GM12874 (cell line): ENCODE results near the gene ZCCHC2.

Source experiments
- TF ChIP-seq, protein P1 (sequence below): IDR thresholded peaks from 2 replicates; pipeline ENCODE4 v1.5.1; 2011; ENCODE audit warnings: low read depth, mild to moderate bottlenecking, control low read depth, low read length, moderate library complexity; ENCODE audit not compliant: insufficient read depth

ZCCHC2 gene

DNA sequence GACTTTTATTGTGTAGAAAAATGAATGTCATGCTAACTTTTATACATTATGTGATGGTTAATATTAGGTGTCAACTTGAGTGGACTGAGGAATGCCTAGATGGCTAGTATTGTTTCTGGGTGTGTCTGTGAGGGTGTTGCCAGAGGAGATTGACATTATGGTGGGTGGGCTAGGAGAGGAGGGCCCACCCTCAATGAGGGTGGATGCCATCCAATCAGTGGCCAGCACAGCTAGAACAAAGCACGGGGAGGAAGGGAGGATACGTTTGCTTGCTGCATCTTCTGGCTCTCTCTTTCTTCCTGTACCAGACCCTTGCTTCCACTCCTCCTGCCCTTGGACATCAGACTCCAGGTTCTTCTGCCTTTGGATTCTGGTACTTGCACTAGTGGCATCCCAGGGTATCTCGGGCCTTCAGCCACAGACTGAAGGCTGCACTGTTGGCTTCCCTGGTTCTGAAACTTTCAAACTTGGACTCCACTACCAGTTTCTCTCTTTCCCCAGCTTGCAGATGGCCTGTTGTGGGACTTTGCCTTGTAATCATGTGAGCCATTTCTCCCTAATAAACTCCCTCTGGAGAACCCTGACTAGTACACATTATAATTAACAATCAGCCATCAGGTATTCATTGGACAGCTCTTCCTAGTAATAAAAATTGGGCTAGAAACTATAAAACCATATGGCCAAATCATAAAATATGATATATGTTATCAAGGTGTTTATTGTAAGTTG lies 31.7 kb upstream of the ZCCHC2 start:
- TF ChIP-seq, protein P1, sequence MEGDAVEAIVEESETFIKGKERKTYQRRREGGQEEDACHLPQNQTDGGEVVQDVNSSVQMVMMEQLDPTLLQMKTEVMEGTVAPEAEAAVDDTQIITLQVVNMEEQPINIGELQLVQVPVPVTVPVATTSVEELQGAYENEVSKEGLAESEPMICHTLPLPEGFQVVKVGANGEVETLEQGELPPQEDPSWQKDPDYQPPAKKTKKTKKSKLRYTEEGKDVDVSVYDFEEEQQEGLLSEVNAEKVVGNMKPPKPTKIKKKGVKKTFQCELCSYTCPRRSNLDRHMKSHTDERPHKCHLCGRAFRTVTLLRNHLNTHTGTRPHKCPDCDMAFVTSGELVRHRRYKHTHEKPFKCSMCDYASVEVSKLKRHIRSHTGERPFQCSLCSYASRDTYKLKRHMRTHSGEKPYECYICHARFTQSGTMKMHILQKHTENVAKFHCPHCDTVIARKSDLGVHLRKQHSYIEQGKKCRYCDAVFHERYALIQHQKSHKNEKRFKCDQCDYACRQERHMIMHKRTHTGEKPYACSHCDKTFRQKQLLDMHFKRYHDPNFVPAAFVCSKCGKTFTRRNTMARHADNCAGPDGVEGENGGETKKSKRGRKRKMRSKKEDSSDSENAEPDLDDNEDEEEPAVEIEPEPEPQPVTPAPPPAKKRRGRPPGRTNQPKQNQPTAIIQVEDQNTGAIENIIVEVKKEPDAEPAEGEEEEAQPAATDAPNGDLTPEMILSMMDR, result no peak

GRCh38 chr18:62493033-62493862 lies 29.6 kb upstream of the ZCCHC2 start:
- TF ChIP-seq, protein P1, result no peak

GRCh38 chr18:62494764-62495163 lies 28.1 kb upstream of the ZCCHC2 start:
- TF ChIP-seq, protein P1, result no peak

DNA sequence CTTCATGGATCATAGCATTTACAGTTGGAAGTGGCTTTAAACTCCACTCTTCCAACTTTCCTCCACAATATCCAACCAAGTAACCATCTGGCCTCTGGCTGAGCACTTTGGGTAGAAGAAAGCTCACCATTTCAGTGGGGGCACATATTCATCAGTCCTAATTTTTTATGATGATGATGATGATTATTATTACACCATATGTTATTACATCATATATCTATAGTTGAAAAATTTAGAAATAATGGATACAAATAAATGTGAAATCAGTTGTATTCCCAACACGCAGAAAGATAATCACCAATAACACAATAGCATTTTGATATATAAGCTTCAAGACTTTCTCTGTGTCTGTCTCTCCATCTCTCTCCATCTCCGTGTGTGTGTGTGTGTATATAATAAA lies 26.6 kb upstream of the ZCCHC2 start:
- TF ChIP-seq, protein P1, result no peak

GRCh38 chr18:62497190-62497772 lies 25.5 kb upstream of the ZCCHC2 start:
- TF ChIP-seq, protein P1, result no peak

DNA sequence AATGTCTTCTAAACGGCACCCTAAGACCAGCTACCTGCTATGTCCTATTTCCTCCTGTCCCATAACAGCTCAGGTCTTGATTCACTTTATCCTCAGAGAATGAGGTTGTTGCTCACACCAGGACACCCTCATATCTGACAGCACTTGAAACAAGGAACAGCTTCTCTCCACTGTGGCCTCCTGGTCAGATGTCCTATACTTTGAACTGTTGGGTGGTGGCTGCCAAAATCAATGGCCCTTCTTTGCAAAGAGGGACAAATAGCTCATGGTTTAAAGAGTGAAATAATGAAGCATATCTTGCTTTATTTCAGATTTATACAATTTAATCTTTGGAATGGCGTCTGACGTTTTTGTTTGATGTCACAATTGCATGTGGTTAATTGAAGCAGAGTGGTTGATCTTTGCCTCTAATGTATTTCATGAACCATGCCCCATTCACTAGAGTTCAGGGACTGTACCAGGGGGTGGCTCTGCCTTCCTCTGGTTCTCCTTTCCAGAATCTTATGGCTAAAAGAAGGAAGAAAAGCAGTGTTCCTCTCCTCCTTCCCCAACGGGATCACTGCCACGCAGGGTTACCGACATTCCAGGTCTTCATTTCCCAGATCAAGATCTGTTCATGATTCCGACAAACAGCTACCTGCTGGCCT lies 24.1 kb upstream of the ZCCHC2 start:
- TF ChIP-seq, protein P1, result no peak

DNA sequence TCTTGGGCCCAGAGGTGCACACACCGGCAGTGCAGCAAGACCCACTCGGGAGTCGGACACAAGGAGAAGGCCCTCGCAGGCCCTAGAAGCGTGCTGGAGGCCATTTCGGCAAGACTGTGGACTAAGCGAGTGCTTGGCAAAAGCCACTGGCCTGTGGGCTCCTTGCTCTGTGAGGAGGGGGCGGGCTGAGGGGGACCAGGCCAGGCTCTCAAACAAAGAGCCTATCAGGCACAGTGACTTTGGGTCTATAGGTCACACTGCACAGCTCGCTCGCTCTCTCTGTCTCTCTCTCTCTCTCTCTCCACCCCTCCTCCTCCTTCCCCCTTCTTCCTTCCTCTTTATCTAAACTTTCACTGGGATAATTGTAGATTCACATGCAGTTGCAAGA lies 23.6 kb upstream of the ZCCHC2 start:
- TF ChIP-seq, protein P1, result no peak
